K562 (cell line): ENCODE data around the gene CCDC92. TPM values are rescaled to one million over a fixed set of nuclear protein-coding genes. Genes with fewer than 3 reads are reported as not detected.

ENCODE experiments used
- ATAC-seq: fragments of 200-7000 bp; cut with Tn5 transposase; 3 replicates; pipeline ENCODE4 v1.9.1; 2020; ENCODE audit warnings: moderate library complexity
- BruUV-seq: library from RNA; stranded (reverse); fragments of 400-500 nt; replicated peaks from 2 replicates; lab custom pipeline; 2021; lab: Mats Ljungman, UMichigan
- CTCF ChIA-PET: fragments of 300-600 bp; formaldehyde crosslinking; extraction: SDS; loops from one replicate; lab custom pipeline; 2021; ENCODE audit warnings: low intra/inter-chr PET ratio; lab: Yijun Ruan, JAX
- POLR2A ChIA-PET: fragments of 300-600, 350-650 bp; sonication (Branson Sonifier 250); formaldehyde crosslinking; extraction: SDS; loops from one replicate; lab custom pipeline; 2021; ENCODE audit warnings: antibody characterized with exemption, inconsistent platforms; lab: Yijun Ruan, JAX
- DNase-seq, 4 experiments: peaks; one replicate each; pipeline versions ENCODE4 v3.0.0 to v3.0.0-alpha.2; 2011 to 2018; ENCODE audit warnings: low spot score in 3 of 4, mixed read lengths in 3 of 4; ENCODE audit errors: extremely low read depth in 1 of 4
- FAIRE-seq: peaks from 2 replicates; lab custom pipeline; 2011; peaks lifted over from hg19 to GRCh38; lab: Jason Lieb, UNC
- H2AFZ ChIP-seq: 2 replicates; pipeline ENCODE4 v1.6.0; 2011; ENCODE audit warnings: low read depth, low read length, control low read depth, inconsistent platforms
- H3K27ac ChIP-seq: fragments of 200-600 bp; 3 replicates; pipeline ENCODE4 v1.8.0; 2011; ENCODE audit warnings: low read depth, mild to moderate bottlenecking, control low read depth, inconsistent platforms, low read length, moderate library complexity, mixed read lengths; ENCODE audit errors: extremely low read depth
- H3K27me3 ChIP-seq, 2 experiments: fragments of 300-600 bp in 1 of 2; 2 replicates in 1 of 2; 3 replicates in 1 of 2; pipeline versions ENCODE4 v1.6.0 to v1.8.0; 2011; ENCODE audit warnings: inconsistent platforms in 2 of 2, low read length in 2 of 2, mild to moderate bottlenecking in 1 of 2, mixed read lengths in 1 of 2, moderate library complexity in 1 of 2; ENCODE audit not compliant: control insufficient read depth in 2 of 2, insufficient read depth in 2 of 2
- H3K36me3 ChIP-seq: fragments of 300-600 bp; 3 replicates; pipeline ENCODE4 v1.8.0; 2011; ENCODE audit warnings: mild to moderate bottlenecking, low read length, inconsistent platforms; ENCODE audit not compliant: control insufficient read depth, insufficient read depth
- H3K4me1 ChIP-seq, 2 experiments: fragments of 200-600 bp in 1 of 2; replicated peaks in 1 of 2; 2 replicates in 1 of 2; 3 replicates in 1 of 2; pipeline versions ENCODE4 v1.5.1 to v1.8.0; 2011; ENCODE audit warnings: inconsistent platforms in 2 of 2, low read length in 2 of 2, mild to moderate bottlenecking in 1 of 2, mixed read lengths in 1 of 2, moderate library complexity in 1 of 2; ENCODE audit not compliant: control insufficient read depth in 2 of 2, insufficient read depth in 2 of 2
- H3K4me2 ChIP-seq: 2 replicates; pipeline ENCODE4 v1.6.1; 2011; ENCODE audit warnings: low read length, control low read depth, inconsistent platforms, mixed read lengths; ENCODE audit not compliant: insufficient read depth
- H3K4me3 ChIP-seq: fragments of 200-600 bp; sonication (generic), shearing (Covaris generic); 2 replicates; pipeline ENCODE4 v1.5.1; 2016; ENCODE audit warnings: control low read depth, inconsistent platforms
- H3K79me2 ChIP-seq: fragments of 200-600 bp; 3 replicates; pipeline ENCODE4 v1.8.0; 2011; ENCODE audit warnings: low read length, inconsistent platforms; ENCODE audit not compliant: control insufficient read depth, insufficient read depth
- H3K9ac ChIP-seq, 2 experiments: 2 replicates each; pipeline versions ENCODE4 v1.6.0 to v1.6.1; 2011; ENCODE audit warnings: low read depth in 2 of 2, low read length in 2 of 2, control low read depth in 1 of 2, inconsistent platforms in 1 of 2, mild to moderate bottlenecking in 1 of 2, mixed read lengths in 1 of 2; ENCODE audit not compliant: insufficient read depth in 1 of 2
- H3K9me1 ChIP-seq: one replicate; pipeline ENCODE4 v1.6.0; 2011; ENCODE audit warnings: inconsistent platforms, mild to moderate bottlenecking, low read length, moderate library complexity; ENCODE audit not compliant: control insufficient read depth, insufficient read depth
- H3K9me3 ChIP-seq: replicated peaks from 2 replicates; pipeline ENCODE4 v1.5.1; 2011; ENCODE audit warnings: low read depth, low read length, inconsistent platforms; ENCODE audit not compliant: control insufficient read depth, insufficient read depth
- H4K20me1 ChIP-seq: replicated peaks from 2 replicates; pipeline ENCODE4 v1.6.1; 2011; ENCODE audit warnings: low read length, inconsistent platforms, mixed read lengths; ENCODE audit not compliant: control insufficient read depth, insufficient read depth
- CEBPB ChIP-seq: fragments of 450-650 bp; IDR thresholded peaks from 2 replicates; pipeline ENCODE4 v1.6.1; 2016; ENCODE audit warnings: missing genetic modification characterization, missing compliant biosample characterization
- ESRRA ChIP-seq: fragments of 450-650 bp; IDR thresholded peaks from 2 replicates; pipeline ENCODE4 v1.6.1; 2014; ENCODE audit warnings: low read depth, mild to moderate bottlenecking, moderate library complexity, borderline replicate concordance
- HSF4 ChIP-seq: fragments of 250-450 bp; sonication (Bioruptor Pico); IDR thresholded peaks from 2 replicates; pipeline ENCODE4 v2.1.2; 2022; ENCODE audit warnings: mild to moderate bottlenecking, moderate library complexity, borderline replicate concordance
- ZNF165 ChIP-seq: fragments of 250-450 bp; sonication (Bioruptor Pico); IDR thresholded peaks from 2 replicates; pipeline ENCODE4 v1.4.0; 2020; ENCODE audit warnings: borderline replicate concordance
- ZNF212 ChIP-seq: fragments of 450-650 bp; formaldehyde crosslinking; IDR thresholded peaks from 2 replicates; pipeline ENCODE4 v1.4.0; 2020; ENCODE audit warnings: mild to moderate bottlenecking
- ZNF324 ChIP-seq: fragments of 250-450 bp; sonication (Bioruptor Pico); IDR thresholded peaks from 2 replicates; pipeline ENCODE4 v1.4.0; 2020; ENCODE audit warnings: mild to moderate bottlenecking
- WGBS: fragments of 100-300 bp; shearing (Covaris generic); methylation state at CpG from one replicate; pipeline ENCODE4 v1.1.6; 2016; ENCODE audit warnings: low coverage, mixed read lengths; ENCODE audit not compliant: insufficient coverage; ENCODE audit errors: missing lambda C conversion rate; 5-methylcytosine and 5-hydroxymethylcytosine counted together
- in situ Hi-C: fragments of 300-500 bp; cut with MboI; formaldehyde crosslinking; loops from 4 replicates; pipeline ENCODE4 v1.15.0; 2018; ENCODE audit warnings: inconsistent platforms, mixed read lengths
- intact Hi-C: fragments of 100-400 bp; cut with micrococcal nuclease; formaldehyde crosslinking; loops from 2 replicates; pipeline ENCODE4 v1.14.2; 2022
- polyA plus RNA-seq, 8 experiments: library from polyadenylated mRNA; depleted of rRNA in 4 of 8; stranded (reverse) in 5 of 8; unstranded in 3 of 8; fragments of >200 nt; fragmentation: Nextera tagmentation in 2 of 8; fragmentation: Illumina TruSeq in 1 of 8; extraction: Ambion mirVana in 2 of 8; extraction: Trizol in 1 of 8; gene quantifications; 2 replicates each; pipeline versions ENCODE4 v1.2.1 to v1.2.3, GENCODE V29; 2011 to 2014; ENCODE audit warnings: inconsistent platforms in 1 of 8, missing spikeins in 1 of 8
- total RNA-seq, 7 experiments: library from RNA; depleted of rRNA in 6 of 7; stranded (reverse); fragments of >200 nt in 6 of 7; fragmentation: Illumina TruSeq in 2 of 7; extraction: Trizol in 2 of 7; gene quantifications; 2 replicates each; pipeline versions ENCODE4 v1.2.1 to v1.2.3, GENCODE V29; 2011 to 2021; ENCODE audit warnings: low replicate concordance in 1 of 7
- TF ChIP-seq, protein P1 (sequence below): fragments of 450-650 bp; IDR thresholded peaks from 2 replicates; pipeline ENCODE4 v1.6.1; 2016; ENCODE audit warnings: low read depth, mild to moderate bottlenecking, moderate library complexity
- TF ChIP-seq, protein P2 (sequence below): fragments of 250-450 bp; sonication (Bioruptor Pico); IDR thresholded peaks from 2 replicates; pipeline ENCODE4 v1.5.1; 2021; ENCODE audit warnings: mild to moderate bottlenecking
- TF ChIP-seq, protein P3 (sequence below), 2 experiments: IDR thresholded peaks in 1 of 2; conservative IDR thresholded peaks in 1 of 2; 2 replicates each; pipeline ENCODE4 v1.6.1; 2016; ENCODE audit warnings: low read depth in 2 of 2, mild to moderate bottlenecking in 1 of 2, missing compliant biosample characterization in 1 of 2, missing genetic modification characterization in 1 of 2, moderate library complexity in 1 of 2

Gene CCDC92
- total and polyA plus RNA-seq, 9 of the 15 experiments (the other 6 are each of a cell fraction or from before 2014, with no cell fraction given) = 0.27 to 5.9 (median 2.1) TPM

DNA sequence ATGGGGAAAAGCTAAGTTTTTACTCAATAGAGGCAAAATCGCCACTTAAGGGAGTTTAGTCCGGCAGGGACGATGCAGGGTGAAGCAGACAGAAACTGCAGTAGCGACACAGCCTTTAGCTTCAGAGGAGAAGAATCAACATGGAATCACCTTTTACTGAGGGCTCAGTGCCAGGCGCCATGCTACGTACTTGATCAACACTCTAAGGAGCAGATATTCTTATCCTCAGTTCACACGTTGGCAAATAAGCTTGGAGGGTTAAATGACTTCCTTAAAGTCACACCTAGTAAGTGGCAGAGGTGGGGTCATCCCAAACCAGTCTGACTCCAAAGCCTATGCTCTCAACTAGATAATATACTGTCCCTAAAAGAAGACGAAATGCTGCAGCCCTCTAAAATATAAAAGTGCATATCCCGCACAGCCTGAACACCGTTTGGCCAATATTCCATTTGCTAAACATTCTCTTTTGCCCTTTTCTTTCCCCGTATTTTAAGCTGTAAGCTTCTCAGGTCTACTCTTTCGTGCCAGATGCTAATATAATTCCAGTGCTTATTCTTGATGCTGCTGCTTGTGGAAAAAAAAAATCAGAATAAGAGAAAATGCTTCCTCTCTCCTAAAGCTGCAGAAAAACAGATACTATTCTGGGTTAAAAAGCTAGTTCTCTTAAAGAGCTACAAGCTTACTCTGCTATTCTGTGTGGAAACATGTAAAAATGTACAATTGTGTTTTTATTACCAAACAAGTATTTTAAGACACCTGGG, 10.9 kb downstream of the CCDC92 start:
- Histone ChIP-seq H3K4me1 (peaks cover 0 to 7% of the 10 kb centered on the region in 2 experiments; a peak in 3 of 5 replicates), H3K4me3 (no peak overlapping the region), H3K9me1 (no peaks in the 10 kb centered on the region), H3K4me2 (no peak overlapping the region), H4K20me1 (no peaks in the 10 kb centered on the region), H3K9me3 (no peaks in the 10 kb centered on the region), H3K27me3 (no peaks in the 10 kb centered on the region), H3K27ac (no peak overlapping the region), H3K36me3 (no peaks in the 10 kb centered on the region), H3K9ac (no peak overlapping the region), H3K79me2 (no peaks in the 10 kb centered on the region), H2AFZ (no peak overlapping the region)
- intact Hi-C loops (no loop called here), in situ Hi-C loops (no loop called here)
- DNase-seq = no peak
- POLR2A ChIA-PET = interaction anchor here (0.6 to 1.1 kb wide), 4 partner anchors 10 to 749 kb away, joined by 3 to 4 read pairs (median 3); no protein-coding TSS in a partner anchor
- CTCF ChIA-PET = no interaction called here
- WGBS = 44% methylated on average over 12 of the region's 12 CpGs
- BruUV-seq = no TSS peak
- ATAC-seq = no peak
- TF ChIP-seq ZNF212 = no peak
- TF ChIP-seq, protein P1, sequence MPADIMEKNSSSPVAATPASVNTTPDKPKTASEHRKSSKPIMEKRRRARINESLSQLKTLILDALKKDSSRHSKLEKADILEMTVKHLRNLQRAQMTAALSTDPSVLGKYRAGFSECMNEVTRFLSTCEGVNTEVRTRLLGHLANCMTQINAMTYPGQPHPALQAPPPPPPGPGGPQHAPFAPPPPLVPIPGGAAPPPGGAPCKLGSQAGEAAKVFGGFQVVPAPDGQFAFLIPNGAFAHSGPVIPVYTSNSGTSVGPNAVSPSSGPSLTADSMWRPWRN = no peak
- no peak for TF ChIP-seq ZNF165 (CRISPR knock-in tag)
- no peak for TF ChIP-seq ZNF324 (CRISPR knock-in tag)
- TF ChIP-seq CEBPB = no peak
- no peak for TF ChIP-seq ESRRA
- TF ChIP-seq, protein P2, sequence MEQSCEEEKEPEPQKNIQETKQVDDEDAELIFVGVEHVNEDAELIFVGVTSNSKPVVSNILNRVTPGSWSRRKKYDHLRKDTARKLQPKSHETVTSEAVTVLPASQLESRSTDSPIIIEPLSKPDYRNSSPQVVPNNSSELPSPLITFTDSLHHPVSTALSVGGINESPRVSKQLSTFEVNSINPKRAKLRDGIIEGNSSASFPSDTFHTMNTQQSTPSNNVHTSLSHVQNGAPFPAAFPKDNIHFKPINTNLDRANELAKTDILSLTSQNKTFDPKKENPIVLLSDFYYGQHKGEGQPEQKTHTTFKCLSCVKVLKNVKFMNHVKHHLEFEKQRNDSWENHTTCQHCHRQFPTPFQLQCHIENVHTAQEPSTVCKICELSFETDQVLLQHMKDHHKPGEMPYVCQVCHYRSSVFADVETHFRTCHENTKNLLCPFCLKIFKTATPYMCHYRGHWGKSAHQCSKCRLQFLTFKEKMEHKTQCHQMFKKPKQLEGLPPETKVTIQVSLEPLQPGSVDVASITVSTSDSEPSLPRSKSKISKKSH (CRISPR knock-in tag) = no peak
- TF ChIP-seq, protein P3, sequence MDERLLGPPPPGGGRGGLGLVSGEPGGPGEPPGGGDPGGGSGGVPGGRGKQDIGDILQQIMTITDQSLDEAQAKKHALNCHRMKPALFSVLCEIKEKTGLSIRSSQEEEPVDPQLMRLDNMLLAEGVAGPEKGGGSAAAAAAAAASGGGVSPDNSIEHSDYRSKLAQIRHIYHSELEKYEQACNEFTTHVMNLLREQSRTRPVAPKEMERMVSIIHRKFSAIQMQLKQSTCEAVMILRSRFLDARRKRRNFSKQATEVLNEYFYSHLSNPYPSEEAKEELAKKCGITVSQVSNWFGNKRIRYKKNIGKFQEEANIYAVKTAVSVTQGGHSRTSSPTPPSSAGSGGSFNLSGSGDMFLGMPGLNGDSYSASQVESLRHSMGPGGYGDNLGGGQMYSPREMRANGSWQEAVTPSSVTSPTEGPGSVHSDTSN (CRISPR knock-in tag; IDR thresholded peaks at IDR 0.05; ENCODE audit: low read depth) = no peak
- TF ChIP-seq, protein P3 (tag; conservative IDR thresholded peaks at IDR 0.05; ENCODE audit: low read depth) = no peak
- TF ChIP-seq HSF4 (CRISPR knock-in tag) = no peak
- FAIRE-seq = no peak
